Peyer's patch (tissue), 4 donors: Measurements from ENCODE around the gene NOL6.

Source experiments
- POLR2A ChIP-seq, 2 donors: fragments of 450-650 bp; IDR thresholded peaks; one replicate each; pipeline ENCODE4 v1.5.1; 2017; ENCODE audit warnings: antibody characterized with exemption in 2 of 2, mild to moderate bottlenecking in 2 of 2, moderate library complexity in 2 of 2
- TF ChIP-seq, protein P1 (sequence below), 6 experiments: fragments of 450-650 bp in 4 of 6; fragments of 200-600 bp in 2 of 6; sonication (generic) in 1 of 6; IDR thresholded peaks; one replicate each; pipeline ENCODE4 v1.5.1; 2017 to 2019; ENCODE audit warnings: antibody characterized with exemption in 6 of 6, mild to moderate bottlenecking in 3 of 6, moderate library complexity in 1 of 6

DNA sequence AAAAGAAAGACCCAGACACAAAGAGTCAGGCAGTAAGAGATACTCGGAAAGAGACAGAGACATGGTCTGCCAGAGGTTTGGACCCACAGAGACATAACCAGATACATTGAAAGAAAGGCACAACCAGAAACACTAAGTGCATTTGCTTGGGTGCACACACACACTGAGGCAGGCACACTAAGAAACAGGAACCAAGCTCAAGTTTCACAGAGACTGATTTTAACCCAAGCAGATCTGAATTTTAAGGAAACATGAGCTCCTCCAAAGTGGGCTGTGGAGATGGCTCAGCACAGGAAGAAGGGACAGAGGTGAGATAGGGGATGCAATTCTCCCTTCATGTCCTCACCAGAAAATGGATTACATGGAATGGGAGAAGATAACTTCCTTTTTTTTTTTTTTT lies 35.8 kb downstream of the NOL6 start:
- TF ChIP-seq POLR2A (IDR thresholded peaks at IDR 0.05) = no peak
- TF ChIP-seq, protein P1, sequence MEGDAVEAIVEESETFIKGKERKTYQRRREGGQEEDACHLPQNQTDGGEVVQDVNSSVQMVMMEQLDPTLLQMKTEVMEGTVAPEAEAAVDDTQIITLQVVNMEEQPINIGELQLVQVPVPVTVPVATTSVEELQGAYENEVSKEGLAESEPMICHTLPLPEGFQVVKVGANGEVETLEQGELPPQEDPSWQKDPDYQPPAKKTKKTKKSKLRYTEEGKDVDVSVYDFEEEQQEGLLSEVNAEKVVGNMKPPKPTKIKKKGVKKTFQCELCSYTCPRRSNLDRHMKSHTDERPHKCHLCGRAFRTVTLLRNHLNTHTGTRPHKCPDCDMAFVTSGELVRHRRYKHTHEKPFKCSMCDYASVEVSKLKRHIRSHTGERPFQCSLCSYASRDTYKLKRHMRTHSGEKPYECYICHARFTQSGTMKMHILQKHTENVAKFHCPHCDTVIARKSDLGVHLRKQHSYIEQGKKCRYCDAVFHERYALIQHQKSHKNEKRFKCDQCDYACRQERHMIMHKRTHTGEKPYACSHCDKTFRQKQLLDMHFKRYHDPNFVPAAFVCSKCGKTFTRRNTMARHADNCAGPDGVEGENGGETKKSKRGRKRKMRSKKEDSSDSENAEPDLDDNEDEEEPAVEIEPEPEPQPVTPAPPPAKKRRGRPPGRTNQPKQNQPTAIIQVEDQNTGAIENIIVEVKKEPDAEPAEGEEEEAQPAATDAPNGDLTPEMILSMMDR (IDR thresholded peaks at IDR 0.05) = no peak
